ENCODE data around the gene ADCY9. TPM values are rescaled to one million over a fixed set of nuclear protein-coding genes. Genes with fewer than 3 reads are reported as not detected.

Gene ADCY9
- total RNA-seq, 1 experiment from 2014 or later = 7.0 TPM

- POLR2A ChIA-PET (ENCODE audit: low non-redundant PET) = no interaction called here
- no peak overlapping the region for H3K27ac ChIP-seq (ENCODE audit: low read depth, low read length, poor library complexity, severe bottlenecking)
- H3K9me3 ChIP-seq (ENCODE audit: low read depth, low read length, poor library complexity, severe bottlenecking) = no peaks in the 10 kb centered on the region
- H3K36me3 ChIP-seq (ENCODE audit: insufficient read depth, low read length, poor library complexity, severe bottlenecking) = no peaks in the 10 kb centered on the region
- no peak for DNase-seq (ENCODE audit: low spot score)
- H3K27me3 ChIP-seq (replicated peaks; ENCODE audit: insufficient read depth, low read depth, low read length, poor library complexity) = no peaks in the 10 kb centered on the region
- CTCF ChIA-PET = no interaction called here
- H3K4me1 ChIP-seq (ENCODE audit: insufficient read depth, low read length, poor library complexity, severe bottlenecking) = peaks cover 13% of the 10 kb centered on the region
- TF ChIP-seq EZH2 (IDR thresholded peaks at IDR 0.05; ENCODE audit: borderline replicate concordance, low read depth, low read length, poor library complexity, severe bottlenecking) (no peak), CTCF (conservative IDR thresholded peaks at IDR 0.05; ENCODE audit: low read depth, low read length) (no peak)
- BruUV-seq (replicated peaks) = no TSS peak
- intact Hi-C loops (cut with micrococcal nuclease; ENCODE audit: unreplicated experiment) = no loop called here
- no peak overlapping the region for H3K4me3 ChIP-seq (ENCODE audit: low read depth, low read length, poor library complexity, severe bottlenecking)
Observed at GRCh38 chr16:4085405-4085970, 30.8 kb downstream of the ADCY9 start.

- POLR2A ChIA-PET (ENCODE audit: low non-redundant PET) = no interaction called here
- TF ChIP-seq CTCF (conservative IDR thresholded peaks at IDR 0.05; ENCODE audit: low read depth, low read length) (no peak), EZH2 (IDR thresholded peaks at IDR 0.05; ENCODE audit: borderline replicate concordance, low read depth, low read length, poor library complexity, severe bottlenecking) (no peak)
- DNase-seq (ENCODE audit: low spot score) = no peak
Observed at GRCh38 chr16:4083347-4083870, 32.8 kb downstream of the ADCY9 start.

GRCh38 chr16:4082474-4083044 lies 33.7 kb downstream of the ADCY9 start:
- CTCF ChIA-PET = no interaction called here
- Histone ChIP-seq H3K36me3 (ENCODE audit: insufficient read depth, low read length, poor library complexity, severe bottlenecking) (no peaks in the 10 kb centered on the region), H3K27ac (ENCODE audit: low read depth, low read length, poor library complexity, severe bottlenecking) (no peak overlapping the region), H3K4me1 (ENCODE audit: insufficient read depth, low read length, poor library complexity, severe bottlenecking) (peaks cover 13% of the 10 kb centered on the region), H3K9me3 (ENCODE audit: low read depth, low read length, poor library complexity, severe bottlenecking) (no peaks in the 10 kb centered on the region), H3K4me3 (ENCODE audit: low read depth, low read length, poor library complexity, severe bottlenecking) (no peak overlapping the region), H3K27me3 (replicated peaks; ENCODE audit: insufficient read depth, low read depth, low read length, poor library complexity) (no peaks in the 10 kb centered on the region)
- no peak for DNase-seq (ENCODE audit: low spot score)
- intact Hi-C loops (cut with micrococcal nuclease; ENCODE audit: unreplicated experiment) = no loop called here
- POLR2A ChIA-PET (ENCODE audit: low non-redundant PET) = no interaction called here
- BruUV-seq (replicated peaks) = no TSS peak
- TF ChIP-seq CTCF (conservative IDR thresholded peaks at IDR 0.05; ENCODE audit: low read depth, low read length) = no peak
- no peak for TF ChIP-seq EZH2 (IDR thresholded peaks at IDR 0.05; ENCODE audit: borderline replicate concordance, low read depth, low read length, poor library complexity, severe bottlenecking)

More at GRCh38 chr16:4083347-4083870, 32.8 kb downstream of the ADCY9 start:
- BruUV-seq (replicated peaks) = no TSS peak
- H3K27me3 ChIP-seq (replicated peaks; ENCODE audit: insufficient read depth, low read depth, low read length, poor library complexity) = no peaks in the 10 kb centered on the region
- no peaks in the 10 kb centered on the region for H3K36me3 ChIP-seq (ENCODE audit: insufficient read depth, low read length, poor library complexity, severe bottlenecking)
- no peaks in the 10 kb centered on the region for H3K9me3 ChIP-seq (ENCODE audit: low read depth, low read length, poor library complexity, severe bottlenecking)
- intact Hi-C loops (cut with micrococcal nuclease; ENCODE audit: unreplicated experiment) = no loop called here
- CTCF ChIA-PET = interaction anchor here (0.5 kb wide), 1 partner anchor 90 kb away, joined by 3 read pairs; no protein-coding TSS in a partner anchor
- peaks cover 13% of the 10 kb centered on the region for H3K4me1 ChIP-seq (ENCODE audit: insufficient read depth, low read length, poor library complexity, severe bottlenecking)
- H3K27ac ChIP-seq (ENCODE audit: low read depth, low read length, poor library complexity, severe bottlenecking) = no peak overlapping the region
- H3K4me3 ChIP-seq (ENCODE audit: low read depth, low read length, poor library complexity, severe bottlenecking) = no peak overlapping the region

Data from A673 (cell line).